GM21529 (cell line): ENCODE measurements around the gene TRIM72.
"Not testable (repeated sequence)": the region's sequence is repeated elsewhere in the genome, so short reads cannot be mapped to it uniquely, and the experiment has no call there.

Experiments used
- ATAC-seq: cut with Tn5 transposase; IDR thresholded peaks from one replicate; pipeline ENCODE4 v1.9.1; 2021; ENCODE audit not compliant: unreplicated experiment

The TRIM72 gene

DNA sequence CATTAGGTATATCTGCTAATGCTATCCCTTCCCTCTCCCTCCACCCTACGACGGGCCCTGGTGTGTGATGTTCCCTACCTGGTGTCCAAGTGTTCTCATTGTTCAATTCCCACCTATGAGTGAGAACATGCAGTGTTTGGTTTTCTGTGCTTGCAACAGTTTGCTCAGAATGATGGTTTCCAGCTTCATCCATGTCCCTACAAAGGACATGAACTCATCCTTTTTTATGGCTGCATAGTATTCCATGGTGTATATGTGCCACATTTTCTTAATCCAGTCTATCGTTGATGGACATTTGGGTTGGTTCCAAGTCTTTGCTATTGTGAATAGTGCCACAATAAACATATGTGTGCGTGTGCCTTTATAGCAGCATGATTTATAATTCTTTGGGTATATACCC, 64.9 kb downstream of the TRIM72 start:
- not testable (repeated sequence) for ATAC-seq
